ENCODE data around the gene RNF130. TPM values are rescaled to one million over a fixed set of nuclear protein-coding genes. Genes with fewer than 3 reads are reported as not detected.

Gene RNF130
- total and polyA plus RNA-seq, 2 experiments from 2014 or later, result 69.6 to 83.0 TPM

GRCh38 chr5:179974946-179975712 lies 96.4 kb downstream of the RNF130 start:
- H3K4me1 ChIP-seq (ENCODE audit: low read depth), result no peaks in the 10 kb centered on the region
- peaks cover 18% of the 10 kb centered on the region for H3K36me3 ChIP-seq
- peak; percentile 44 for TF ChIP-seq CTCF (IDR thresholded peaks at IDR 0.05; ENCODE audit: low read depth, low read length)
- peak; percentile 41 to 73 for DNase-seq (ENCODE audit: low read depth in 1 of 2, low spot score in 1 of 2)
- no peaks in the 10 kb centered on the region for H3K9me3 ChIP-seq (ENCODE audit: low read depth)
- H3K27ac ChIP-seq, result no peak overlapping the region
- no peak overlapping the region for H3K4me3 ChIP-seq
- no peaks in the 10 kb centered on the region for H3K27me3 ChIP-seq

- DNase-seq (ENCODE audit: low read depth in 1 of 2, low spot score in 1 of 2), result no peak
- Histone ChIP-seq H3K9me3 (ENCODE audit: low read depth) (no peaks in the 10 kb centered on the region), H3K36me3 (peaks cover 24% of the 10 kb centered on the region), H3K4me3 (no peak overlapping the region), H3K4me1 (ENCODE audit: low read depth) (no peaks in the 10 kb centered on the region), H3K27ac (no peak overlapping the region), H3K27me3 (no peaks in the 10 kb centered on the region)
- no peak for TF ChIP-seq CTCF (IDR thresholded peaks at IDR 0.05; ENCODE audit: low read depth, low read length)
Measured at GRCh38 chr5:179974246-179974945, 97.2 kb downstream of the RNF130 start.

- no peak overlapping the region for H3K4me3 ChIP-seq
- H3K27me3 ChIP-seq, result no peaks in the 10 kb centered on the region
- no peak overlapping the region for H3K27ac ChIP-seq
- peaks cover 30% of the 10 kb centered on the region for H3K36me3 ChIP-seq
- no peak for TF ChIP-seq CTCF (IDR thresholded peaks at IDR 0.05; ENCODE audit: low read depth, low read length)
- no peaks in the 10 kb centered on the region for H3K4me1 ChIP-seq (ENCODE audit: low read depth)
- DNase-seq (ENCODE audit: low read depth in 1 of 2, low spot score in 1 of 2), result no peak
- H3K9me3 ChIP-seq (ENCODE audit: low read depth), result no peaks in the 10 kb centered on the region
Measured at GRCh38 chr5:179973391-179973790, 98.2 kb downstream of the RNF130 start.

- DNase-seq (ENCODE audit: low read depth in 1 of 2, low spot score in 1 of 2), result no peak
- H3K27me3 ChIP-seq, result no peaks in the 10 kb centered on the region
- no peaks in the 10 kb centered on the region for H3K9me3 ChIP-seq (ENCODE audit: low read depth)
Measured at GRCh38 chr5:179969110-179969509, 102.4 kb downstream of the RNF130 start.

GRCh38 chr5:179967489-179967888 lies 104.1 kb downstream of the RNF130 start:
- no peak for DNase-seq (ENCODE audit: low read depth in 1 of 2, low spot score in 1 of 2)
- Histone ChIP-seq H3K27me3 (no peaks in the 10 kb centered on the region), H3K4me1 (ENCODE audit: low read depth) (no peaks in the 10 kb centered on the region), H3K36me3 (peaks cover 41% of the 10 kb centered on the region), H3K4me3 (no peak overlapping the region), H3K27ac (no peak overlapping the region), H3K9me3 (ENCODE audit: low read depth) (no peaks in the 10 kb centered on the region)
- TF ChIP-seq CTCF (IDR thresholded peaks at IDR 0.05; ENCODE audit: low read depth, low read length), result no peak

More at GRCh38 chr5:179969110-179969509, 102.4 kb downstream of the RNF130 start:
- no peak overlapping the region for H3K4me3 ChIP-seq
- H3K27ac ChIP-seq, result no peak overlapping the region
- H3K36me3 ChIP-seq, result peaks cover 36% of the 10 kb centered on the region
- H3K4me1 ChIP-seq (ENCODE audit: low read depth), result no peaks in the 10 kb centered on the region
- no peak for TF ChIP-seq CTCF (IDR thresholded peaks at IDR 0.05; ENCODE audit: low read depth, low read length)
